HS-27A (cell line): Measurements from ENCODE around the gene HK3.

ENCODE experiments used
- DNase-seq: peaks from one replicate; pipeline ENCODE4 v3.0.0-alpha.2; 2012; ENCODE audit warnings: low read depth, missing footprints

The HK3 gene

DNA sequence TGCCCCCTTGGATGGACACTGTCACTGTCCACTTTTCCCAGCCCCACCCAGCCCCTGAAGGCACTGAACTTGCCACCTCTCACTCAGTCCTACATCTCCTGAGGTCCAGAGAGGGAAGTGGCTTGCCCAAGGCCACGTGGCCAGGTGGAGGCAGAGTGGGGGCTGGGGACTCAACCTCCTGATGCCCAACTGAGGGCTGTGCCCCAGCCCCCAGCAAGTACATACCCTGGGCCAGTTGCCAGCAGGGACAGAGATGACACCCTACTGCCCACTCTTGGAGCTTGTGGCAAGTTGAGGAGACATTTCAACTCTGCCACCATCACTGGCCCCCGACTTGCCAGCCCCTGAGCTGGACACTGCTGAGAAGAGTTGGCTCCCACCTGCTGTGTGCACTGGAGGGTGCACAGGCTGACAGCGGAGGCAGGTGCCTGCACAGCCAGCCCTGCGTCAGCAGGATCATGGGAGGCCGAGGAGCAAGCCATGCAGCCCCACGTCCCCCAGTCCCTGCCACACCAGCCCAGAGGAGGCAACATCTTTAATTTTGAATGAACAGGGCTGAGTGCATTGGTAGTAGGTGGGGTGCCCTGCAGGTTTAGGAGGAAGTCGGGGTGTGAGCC lies 49.4 kb downstream of the HK3 start:
- DNase-seq, result no peak

DNA sequence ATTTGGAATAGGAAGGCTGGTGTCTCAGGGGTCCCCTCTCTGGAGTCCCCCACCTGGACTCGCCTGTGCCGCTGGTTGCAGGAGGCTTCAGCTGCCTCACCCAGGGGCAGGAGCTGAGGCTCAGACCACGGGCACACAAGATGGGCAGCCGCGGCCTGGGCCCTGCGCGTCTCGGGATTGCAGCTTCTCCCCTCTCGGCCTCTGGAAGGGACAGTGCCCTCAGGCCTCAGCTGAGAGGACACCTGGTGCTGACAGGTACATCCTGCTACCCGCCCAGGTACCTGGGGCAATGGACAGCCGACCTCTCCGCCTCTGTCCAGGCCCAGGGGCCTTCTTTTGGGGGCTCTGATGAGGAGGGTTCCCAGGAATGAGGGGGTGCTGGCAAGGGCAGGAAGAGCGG lies 50.5 kb downstream of the HK3 start:
- DNase-seq, result no peak

DNA sequence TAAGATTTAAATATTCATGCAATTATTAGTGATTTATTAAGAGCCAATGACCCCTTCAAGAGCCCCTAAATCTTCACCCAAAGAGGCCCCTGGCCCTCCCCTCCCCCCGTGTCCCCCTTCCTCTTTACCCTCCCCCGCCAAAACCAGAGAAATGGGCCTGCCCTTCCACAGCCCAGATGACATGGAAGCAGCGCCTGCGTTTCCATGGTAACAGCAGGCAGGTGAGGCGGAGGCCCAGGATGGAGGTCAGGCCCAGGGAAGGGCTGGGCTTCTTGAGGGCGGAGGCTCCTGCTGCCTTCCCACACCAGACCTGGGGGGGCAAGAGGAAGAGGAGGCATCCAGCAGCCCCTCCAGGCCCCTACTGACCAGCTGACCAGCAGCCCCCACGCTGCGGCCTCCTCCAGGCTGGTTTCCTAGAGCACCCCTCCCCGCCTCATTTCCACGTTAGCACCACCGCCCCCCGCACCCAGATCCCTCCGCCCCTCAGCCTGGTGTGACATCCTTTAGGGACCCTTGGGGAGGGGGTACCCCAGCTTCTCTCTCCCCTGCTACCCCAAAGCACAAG lies 51.3 kb downstream of the HK3 start:
- no peak for DNase-seq

DNA sequence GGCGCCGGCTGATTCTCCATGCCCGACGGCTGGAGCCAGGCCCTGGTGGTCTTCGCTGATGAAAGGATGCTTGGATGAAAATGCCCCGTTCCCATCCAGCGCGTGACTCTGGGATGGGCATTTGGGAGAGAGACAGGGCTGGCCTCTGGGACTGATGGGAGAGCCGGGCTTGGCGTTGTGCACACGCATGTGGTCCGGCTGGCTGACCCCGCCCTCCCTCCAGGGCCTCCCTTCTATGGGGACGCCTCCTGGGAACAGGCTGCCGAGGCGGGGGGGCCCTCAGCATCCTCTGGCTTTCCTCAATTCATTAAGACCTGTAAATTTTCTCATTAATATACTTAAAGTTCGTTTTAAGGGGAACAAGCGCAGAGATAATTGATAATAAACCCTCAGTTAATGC lies 52.0 kb downstream of the HK3 start:
- no peak for DNase-seq

DNA sequence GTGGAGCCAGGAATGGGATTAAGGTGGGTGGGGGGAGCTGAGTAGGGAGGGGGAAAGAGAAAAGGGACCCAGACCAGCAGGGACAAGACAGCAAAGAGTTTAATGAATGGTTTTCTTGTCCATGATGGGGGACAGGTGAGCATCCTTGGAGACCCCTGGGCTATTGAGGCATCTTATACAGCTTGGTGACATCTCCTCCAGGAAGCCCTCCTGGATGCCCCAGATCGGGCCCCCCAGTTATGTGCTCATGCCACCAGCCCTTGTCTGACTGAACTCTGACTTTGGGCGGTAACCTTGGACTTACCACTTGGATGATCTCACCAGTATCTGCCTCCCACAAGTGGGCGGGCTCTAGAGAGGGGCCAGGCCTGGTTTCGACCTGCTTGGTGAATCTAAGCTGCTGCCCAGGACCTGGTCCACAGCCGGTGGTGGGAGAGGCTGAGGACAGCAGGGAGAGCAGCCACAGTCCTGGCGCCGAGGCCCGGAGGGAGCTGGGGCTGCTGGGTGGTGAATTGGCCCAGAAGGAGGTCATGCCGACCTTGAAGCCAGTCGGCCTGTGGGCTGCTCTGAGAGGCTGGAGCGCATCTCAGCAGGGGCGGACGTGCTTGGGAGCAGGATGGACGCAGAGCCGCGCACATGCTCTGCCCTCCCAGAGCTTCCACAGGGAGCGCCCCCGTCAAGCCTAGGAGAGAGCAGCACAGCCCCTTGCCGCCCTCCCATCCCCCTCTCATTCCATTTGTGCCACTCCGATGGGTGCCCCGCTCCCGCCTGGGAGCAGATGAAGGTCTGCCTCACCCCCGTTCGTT lies 52.6 kb downstream of the HK3 start:
- no peak for DNase-seq

DNA sequence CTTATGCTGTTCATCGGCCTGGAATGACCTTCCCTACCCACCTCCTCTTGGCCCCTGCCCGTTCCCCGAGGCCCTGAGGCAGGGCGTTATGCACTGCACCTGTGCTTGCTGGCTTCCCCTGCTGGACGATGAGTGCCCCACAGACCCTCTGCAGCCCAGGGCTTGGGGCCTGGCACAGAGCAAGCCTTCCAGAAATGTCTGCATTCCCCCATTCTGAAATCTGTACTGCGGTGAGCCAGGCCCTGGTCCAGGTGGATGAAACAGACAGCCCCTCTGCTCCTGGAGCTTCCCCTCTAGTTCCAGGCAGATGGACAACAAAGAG lies 53.8 kb downstream of the HK3 start:
- DNase-seq, result no peak

DNA sequence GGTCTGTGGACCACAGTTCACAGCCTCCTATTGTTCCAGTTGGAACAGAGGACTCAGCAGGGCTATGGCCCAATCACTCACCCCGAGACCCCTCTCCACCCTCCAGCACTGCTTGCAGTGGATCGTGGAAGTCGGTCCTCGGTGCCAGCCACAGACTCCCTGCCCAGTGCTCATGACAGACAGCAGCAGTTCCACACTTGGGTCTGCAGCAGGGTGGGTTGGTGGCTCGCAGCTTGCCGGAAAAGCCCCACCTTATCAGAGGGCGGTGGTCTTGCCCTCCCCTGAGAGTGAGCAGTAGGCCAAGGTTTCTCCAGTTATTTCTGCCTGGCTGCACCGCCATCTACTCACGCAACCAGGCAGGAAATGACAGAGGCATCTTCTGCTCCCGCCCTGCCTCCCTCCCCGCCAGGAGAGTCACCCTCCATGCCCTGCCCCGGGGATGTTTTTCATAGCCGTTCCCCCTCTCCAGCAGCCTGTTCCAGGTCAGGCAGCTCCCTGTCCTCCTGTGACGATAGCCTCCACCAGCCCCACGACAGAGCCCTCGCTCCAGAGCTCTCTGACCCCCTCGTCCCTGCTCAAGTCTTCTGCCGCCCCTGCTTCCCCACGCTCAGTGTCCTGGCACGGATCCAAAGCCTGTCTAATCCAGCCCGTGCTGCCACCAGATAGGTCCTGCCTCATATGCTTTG lies 54.3 kb downstream of the HK3 start:
- DNase-seq, result no peak

DNA sequence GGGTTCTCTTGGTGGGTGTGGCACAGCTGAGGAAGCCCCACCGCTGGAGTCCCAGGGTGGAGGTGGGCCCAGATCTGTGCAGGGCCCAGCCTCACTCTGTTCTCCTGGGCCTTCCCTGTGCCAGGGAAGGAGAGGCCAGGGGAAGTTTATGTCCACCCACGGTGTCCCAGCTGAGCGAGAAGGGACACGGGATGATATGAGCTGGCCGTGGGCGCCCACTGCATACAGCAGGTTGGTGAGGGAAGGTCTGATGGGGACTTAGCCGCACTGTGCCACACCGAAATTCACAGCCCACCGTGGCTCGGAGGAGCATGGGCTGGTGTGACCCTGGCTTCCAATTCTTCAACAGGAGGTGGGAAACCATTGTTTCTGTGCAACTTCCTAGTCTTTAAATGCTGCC lies 54.9 kb downstream of the HK3 start:
- no peak for DNase-seq

DNA sequence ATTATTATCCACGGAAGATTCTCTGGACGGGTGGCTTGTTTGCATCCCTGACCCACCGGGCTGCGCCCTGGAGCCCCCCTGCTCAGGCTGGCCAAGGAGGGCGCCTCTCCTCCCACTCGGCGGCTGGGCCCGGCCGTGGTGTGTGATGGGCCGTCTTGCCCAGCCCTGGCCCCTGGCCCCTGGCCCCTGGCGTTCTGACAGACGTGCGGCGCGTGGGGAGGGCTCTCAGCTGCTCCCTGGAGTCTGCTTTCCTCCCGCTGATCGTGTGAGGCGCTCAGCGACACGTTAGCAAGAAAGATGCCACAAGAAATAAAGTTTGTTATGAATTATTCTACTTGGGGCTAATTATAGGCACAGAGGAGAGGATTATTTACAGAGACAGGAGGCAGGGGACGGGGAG lies 55.5 kb downstream of the HK3 start:
- no peak for DNase-seq

DNA sequence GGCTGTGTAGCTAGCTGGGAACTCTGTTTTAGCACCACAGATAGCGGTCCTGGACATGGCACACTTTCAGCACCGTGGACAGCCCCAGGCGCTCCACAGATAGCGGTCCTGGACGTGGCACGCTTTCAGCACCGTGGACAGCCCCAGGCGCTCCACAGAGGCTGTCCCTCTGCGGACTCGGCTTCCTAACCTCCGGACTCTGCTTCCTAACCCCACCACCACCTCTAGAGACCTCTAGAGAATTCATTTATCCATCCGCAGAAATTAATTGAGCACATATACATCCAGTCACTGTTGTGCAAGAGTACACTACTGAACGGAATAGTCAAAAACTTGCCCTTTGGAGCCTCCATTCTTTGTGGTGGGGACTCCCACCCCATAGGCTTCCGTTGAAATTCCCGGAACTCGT lies 61.4 kb downstream of the HK3 start:
- DNase-seq, result peak; percentile 12

DNA sequence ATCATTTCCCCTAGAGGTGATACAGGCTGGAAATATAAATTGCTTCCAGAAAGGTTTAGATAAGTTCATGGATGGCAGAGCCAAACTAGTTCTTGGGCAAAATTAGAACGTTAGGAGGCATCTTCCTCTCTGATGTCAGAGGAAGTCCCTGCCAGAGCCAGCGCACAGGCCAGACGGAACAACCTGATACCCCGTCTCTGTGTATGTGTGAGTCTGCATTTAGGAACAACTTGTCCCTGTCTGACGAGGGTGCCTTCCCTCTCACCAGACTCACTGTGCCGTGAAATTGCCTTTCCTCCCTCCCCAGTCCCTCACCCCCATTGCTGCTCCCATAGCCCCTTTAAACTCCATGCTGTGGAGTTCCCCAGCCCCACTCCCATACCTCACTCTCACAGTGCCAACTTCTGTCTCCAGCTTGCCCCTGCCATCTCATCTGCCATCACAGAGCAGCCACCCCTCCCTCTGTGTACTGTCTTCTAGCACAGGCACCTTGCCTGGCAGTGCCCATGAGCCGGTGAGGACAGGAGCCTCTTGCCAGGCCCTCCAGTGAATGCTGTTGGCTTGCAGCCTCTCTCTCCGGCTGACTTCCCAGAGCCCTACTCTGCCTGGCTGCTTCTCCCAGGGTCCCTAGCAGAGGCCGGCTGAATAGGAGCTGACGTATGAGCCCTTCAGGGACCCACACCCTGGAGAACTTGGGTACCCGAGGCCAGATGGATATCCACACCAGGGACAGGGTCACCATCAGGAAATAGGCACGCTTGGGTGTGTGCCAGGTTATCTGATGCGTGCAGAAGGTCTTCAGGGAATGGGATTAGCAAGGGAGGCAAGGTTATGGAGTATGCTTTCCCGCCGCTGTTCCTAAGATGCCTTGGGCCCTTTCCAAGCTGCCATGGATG lies 62.1 kb downstream of the HK3 start:
- no peak for DNase-seq

DNA sequence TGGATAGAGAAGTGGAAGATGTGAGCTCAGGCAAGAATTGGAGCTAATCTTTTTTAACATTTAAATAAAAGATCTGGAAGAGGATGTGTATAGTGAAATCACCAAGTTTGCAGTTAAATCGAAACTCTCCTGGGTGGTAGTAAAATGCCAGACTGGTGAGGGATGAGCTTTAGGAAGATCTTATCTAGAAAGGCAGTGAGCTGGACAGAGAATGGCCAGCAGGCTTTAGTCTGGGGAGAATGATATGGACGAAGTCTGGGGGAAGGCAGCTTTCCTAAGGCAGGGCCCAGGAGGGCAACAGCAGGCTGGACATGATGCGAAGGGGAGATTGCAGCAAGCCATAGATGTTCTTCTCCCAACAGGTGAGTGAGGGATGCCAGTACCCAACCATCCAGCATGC lies 63.2 kb downstream of the HK3 start:
- no peak for DNase-seq

DNA sequence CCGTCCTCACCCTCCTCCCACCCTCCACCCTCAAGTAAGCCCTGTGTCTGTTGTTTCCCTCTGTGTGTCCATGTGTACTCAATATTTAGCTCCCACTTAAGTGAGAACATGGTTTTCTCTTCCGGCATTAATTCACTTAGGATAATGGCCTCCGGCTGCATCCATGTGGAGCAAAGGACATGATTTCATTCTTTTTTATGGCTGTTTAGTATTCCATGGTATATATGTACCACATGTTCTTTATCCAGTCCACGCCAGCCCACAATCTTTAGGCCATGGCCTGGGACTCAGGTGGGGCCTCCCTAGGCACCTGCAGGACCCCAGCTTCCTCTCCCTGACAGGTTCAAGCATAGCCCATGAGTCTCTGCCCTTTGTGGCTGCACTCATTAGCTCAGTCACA lies 65.9 kb downstream of the HK3 start:
- no peak for DNase-seq

DNA sequence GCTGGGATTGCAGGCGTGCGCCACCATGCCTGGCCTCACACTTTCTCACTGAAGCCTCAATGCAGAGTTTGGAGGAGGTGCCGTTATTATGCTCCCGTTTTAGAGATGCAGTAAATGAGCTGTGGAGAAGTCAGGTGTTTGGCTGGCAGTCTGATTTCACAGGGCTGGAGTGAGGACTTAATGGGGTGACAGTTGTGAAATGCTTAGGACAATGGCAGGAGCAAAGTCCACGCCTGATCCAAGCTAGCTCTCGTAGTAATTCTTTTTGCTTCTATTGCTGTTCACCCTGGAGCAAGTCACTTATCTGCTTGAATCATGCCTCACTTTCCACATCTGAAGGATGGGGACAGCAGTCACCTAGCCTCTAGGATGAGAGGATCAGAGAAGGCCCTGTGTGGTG lies 67.0 kb downstream of the HK3 start:
- no peak for DNase-seq

DNA sequence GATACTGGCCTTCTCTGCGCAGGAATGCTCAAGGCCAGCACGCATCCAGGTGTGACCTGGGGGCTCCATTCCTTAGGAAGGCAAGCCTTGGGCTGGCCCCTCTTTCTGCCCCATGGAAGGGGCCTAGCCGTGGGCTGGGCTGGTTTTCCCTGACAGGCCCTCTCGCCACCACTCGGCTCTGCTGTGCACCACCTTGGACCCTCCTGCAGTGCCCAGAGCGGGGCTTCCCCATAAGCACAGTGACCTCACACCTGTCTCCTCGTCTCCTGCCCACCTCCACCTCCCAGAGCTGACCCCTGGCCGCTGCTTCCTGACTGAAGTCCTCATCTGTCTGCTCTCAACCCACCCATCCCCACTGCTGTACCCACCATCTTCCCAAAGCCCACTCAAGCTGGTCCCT lies 67.7 kb downstream of the HK3 start:
- no peak for DNase-seq

DNA sequence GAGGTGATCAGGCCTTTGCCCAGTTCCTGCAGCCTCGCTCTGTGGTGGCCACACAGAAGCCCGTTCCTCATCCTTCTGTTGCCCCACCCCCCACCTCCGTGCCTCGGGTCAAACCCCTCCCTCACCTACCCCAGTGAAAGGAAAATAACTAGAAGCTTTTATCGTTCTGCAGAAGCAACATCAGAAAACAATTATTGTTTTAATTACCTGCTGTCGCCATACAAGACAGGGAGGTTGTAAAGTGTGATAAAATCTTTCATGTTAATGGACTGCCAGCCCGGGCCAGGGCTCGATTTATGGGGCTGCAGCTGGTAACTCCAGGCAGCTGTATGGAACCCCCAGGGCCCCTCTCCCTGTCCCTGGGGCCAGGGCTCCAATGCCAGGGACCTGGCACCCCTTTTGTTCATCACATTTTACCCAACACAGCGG lies 68.1 kb downstream of the HK3 start:
- no peak for DNase-seq
